Measurements from ENCODE around the gene WDR27. TPM values are rescaled to one million over a fixed set of nuclear protein-coding genes. Genes with fewer than 3 reads are reported as not detected.

WDR27 gene
- total RNA-seq, 1 experiment from 2014 or later: 63.0 TPM

DNA sequence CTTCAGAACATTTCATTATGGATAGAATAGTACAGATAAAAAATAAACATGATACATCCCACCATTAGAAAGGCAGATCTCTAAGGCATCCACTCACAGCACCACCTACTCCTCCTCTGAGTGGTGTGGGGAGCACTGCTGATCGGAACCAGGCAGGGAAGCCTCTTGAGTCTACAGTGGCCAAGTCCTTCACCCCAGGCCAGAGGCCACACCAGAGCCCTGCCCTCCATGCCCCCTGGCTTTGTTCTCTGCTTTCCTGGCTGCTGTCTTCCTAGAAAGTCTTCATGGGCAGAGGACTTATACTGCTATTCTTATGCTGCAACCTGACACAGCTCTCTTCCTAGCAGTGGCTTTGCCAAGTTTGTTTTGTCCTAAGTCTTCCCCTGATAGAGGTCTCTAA, 246.4 kb downstream of the WDR27 start:
- Histone ChIP-seq H3K36me3 (ENCODE audit: insufficient read depth, low read length) (no peaks in the 10 kb centered on the region), H3K4me3 (ENCODE audit: low read length) (no peak overlapping the region), H3K9me2 (replicated peaks; ENCODE audit: insufficient read depth, low read length) (no peaks in the 10 kb centered on the region), H3K79me2 (ENCODE audit: low read length) (no peaks in the 10 kb centered on the region), H3K9ac (ENCODE audit: low read length) (no peak overlapping the region), H3K9me3 (ENCODE audit: low read length) (no peaks in the 10 kb centered on the region), H4K20me1 (ENCODE audit: insufficient read depth, low read depth, low read length) (no peaks in the 10 kb centered on the region), H3K4me1 (ENCODE audit: low read length) (no peaks in the 10 kb centered on the region), H3K27me3 (ENCODE audit: low read length) (no peaks in the 10 kb centered on the region), H3K4me2 (ENCODE audit: low read depth, low read length, poor library complexity, severe bottlenecking) (no peak overlapping the region), H2AFZ (ENCODE audit: low read length) (no peak overlapping the region), H3K27ac (ENCODE audit: low read length) (no peak overlapping the region)
- DNase-seq: no peak

DNA sequence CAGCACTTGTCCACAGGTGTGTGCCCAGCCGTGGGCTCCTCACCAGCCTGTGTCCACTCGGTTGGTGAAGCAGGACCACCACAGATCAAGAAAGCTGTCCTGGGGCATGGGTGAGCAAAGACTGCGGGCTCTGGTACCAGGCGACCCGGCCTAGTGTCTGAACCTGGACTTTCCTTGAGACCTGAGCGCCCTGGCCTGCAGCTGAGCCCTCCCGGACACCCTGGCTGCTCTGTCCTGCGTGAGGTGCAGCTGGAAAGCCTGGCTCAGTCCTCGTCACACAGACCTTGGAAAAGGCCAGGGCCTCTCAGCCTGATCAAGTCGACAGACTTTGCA, 247.0 kb downstream of the WDR27 start:
- DNase-seq: no peak
- Histone ChIP-seq H3K9ac (ENCODE audit: low read length) (no peak overlapping the region), H3K27ac (ENCODE audit: low read length) (no peak overlapping the region)

DNA sequence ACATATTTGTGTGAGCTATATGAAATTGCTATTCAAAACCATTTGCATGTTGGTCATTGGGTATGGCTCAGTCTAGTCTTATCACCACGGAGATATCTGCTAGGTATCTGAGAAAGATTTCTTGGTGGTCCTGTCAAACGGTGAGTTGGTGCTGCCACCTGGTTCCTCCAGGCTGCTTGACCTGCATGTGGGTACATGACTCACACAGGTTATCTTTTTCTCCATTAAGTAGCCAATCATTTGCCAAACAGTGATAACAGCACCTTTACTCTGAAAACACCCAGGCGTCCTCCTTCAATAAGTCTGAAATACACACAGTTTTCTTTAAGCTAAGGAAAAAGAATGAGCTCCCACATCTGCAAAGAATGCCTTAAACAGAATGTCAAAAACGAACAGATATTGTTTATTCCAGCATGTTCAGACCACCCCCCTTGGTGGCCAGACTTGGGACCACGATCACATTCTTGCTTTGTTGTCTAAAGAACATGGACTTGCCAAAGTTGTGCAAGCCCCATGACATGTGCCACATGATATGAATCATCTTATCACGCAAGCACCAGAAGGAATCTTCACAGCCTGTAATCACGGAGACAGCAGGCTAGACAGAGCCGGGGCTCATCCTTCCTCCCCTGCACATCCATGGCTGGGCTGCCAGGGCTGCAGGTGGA, 247.5 kb downstream of the WDR27 start:
- no peak for DNase-seq
- H3K4me2 ChIP-seq (ENCODE audit: low read depth, low read length, poor library complexity, severe bottlenecking): no peak overlapping the region
- H3K9ac ChIP-seq (ENCODE audit: low read length): no peak overlapping the region
- no peaks in the 10 kb centered on the region for H3K4me1 ChIP-seq (ENCODE audit: low read length)
- H3K4me3 ChIP-seq (ENCODE audit: low read length): no peak overlapping the region
- no peak overlapping the region for H2AFZ ChIP-seq (ENCODE audit: low read length)
- H4K20me1 ChIP-seq (ENCODE audit: insufficient read depth, low read depth, low read length): no peaks in the 10 kb centered on the region
- H3K36me3 ChIP-seq (ENCODE audit: insufficient read depth, low read length): no peaks in the 10 kb centered on the region
- H3K79me2 ChIP-seq (ENCODE audit: low read length): no peaks in the 10 kb centered on the region
- no peak overlapping the region for H3K27ac ChIP-seq (ENCODE audit: low read length)
- no peaks in the 10 kb centered on the region for H3K9me2 ChIP-seq (replicated peaks; ENCODE audit: insufficient read depth, low read length)
- no peaks in the 10 kb centered on the region for H3K9me3 ChIP-seq (ENCODE audit: low read length)
- H3K27me3 ChIP-seq (ENCODE audit: low read length): no peaks in the 10 kb centered on the region

More for the DNA sequence above, 247.0 kb downstream of the WDR27 start:
- no peak overlapping the region for H3K4me2 ChIP-seq (ENCODE audit: low read depth, low read length, poor library complexity, severe bottlenecking)
- H3K4me3 ChIP-seq (ENCODE audit: low read length): no peak overlapping the region
- no peaks in the 10 kb centered on the region for H3K9me3 ChIP-seq (ENCODE audit: low read length)
- H3K4me1 ChIP-seq (ENCODE audit: low read length): no peaks in the 10 kb centered on the region
- no peak overlapping the region for H2AFZ ChIP-seq (ENCODE audit: low read length)
- H3K27me3 ChIP-seq (ENCODE audit: low read length): no peaks in the 10 kb centered on the region
- H4K20me1 ChIP-seq (ENCODE audit: insufficient read depth, low read depth, low read length): no peaks in the 10 kb centered on the region
- no peaks in the 10 kb centered on the region for H3K79me2 ChIP-seq (ENCODE audit: low read length)
- H3K36me3 ChIP-seq (ENCODE audit: insufficient read depth, low read length): no peaks in the 10 kb centered on the region
- no peaks in the 10 kb centered on the region for H3K9me2 ChIP-seq (replicated peaks; ENCODE audit: insufficient read depth, low read length)

DNA sequence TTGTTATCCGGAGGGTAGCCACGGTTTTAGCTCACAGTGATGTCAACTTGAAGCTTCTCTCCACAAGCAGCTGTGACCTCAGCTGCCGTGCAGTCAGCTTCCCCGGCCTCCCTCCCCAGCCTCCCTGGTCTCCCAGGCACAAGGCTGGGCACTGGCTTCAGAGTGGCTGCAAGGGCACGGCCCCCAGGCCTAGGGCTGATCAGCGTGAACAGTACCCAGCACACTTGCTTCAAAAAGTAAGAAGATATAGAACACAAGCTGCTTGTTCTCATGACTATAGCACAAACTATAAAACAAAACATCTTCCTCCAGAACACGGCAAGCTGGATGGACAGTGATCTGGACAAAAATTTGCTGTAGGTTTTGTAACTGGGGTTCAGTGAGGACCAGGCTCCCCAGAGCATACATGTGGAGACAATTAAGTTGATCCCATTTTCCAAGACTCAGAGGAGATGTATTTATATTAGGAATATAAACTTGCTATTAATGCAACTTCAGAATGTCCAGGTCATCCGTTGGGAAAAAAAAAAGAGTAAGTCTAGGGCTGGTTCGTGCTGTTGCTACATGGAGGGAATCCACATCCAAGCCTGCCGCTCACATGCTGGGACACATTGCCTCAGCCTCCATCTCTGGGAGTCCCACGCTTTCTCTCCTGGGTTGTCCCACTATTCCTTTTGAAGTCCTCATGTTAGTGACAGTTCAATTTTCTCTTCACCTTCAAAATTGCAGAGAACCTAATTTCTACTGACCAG, 248.8 kb downstream of the WDR27 start:
- H3K9me2 ChIP-seq (replicated peaks; ENCODE audit: insufficient read depth, low read length): no peaks in the 10 kb centered on the region
- H3K4me1 ChIP-seq (ENCODE audit: low read length): no peaks in the 10 kb centered on the region
- H3K9ac ChIP-seq (ENCODE audit: low read length): no peak overlapping the region
- no peaks in the 10 kb centered on the region for H3K36me3 ChIP-seq (ENCODE audit: insufficient read depth, low read length)
- H2AFZ ChIP-seq (ENCODE audit: low read length): no peak overlapping the region
- no peaks in the 10 kb centered on the region for H3K9me3 ChIP-seq (ENCODE audit: low read length)
- no peak overlapping the region for H3K27ac ChIP-seq (ENCODE audit: low read length)
- H3K79me2 ChIP-seq (ENCODE audit: low read length): no peaks in the 10 kb centered on the region
- no peak for DNase-seq
- H4K20me1 ChIP-seq (ENCODE audit: insufficient read depth, low read depth, low read length): no peaks in the 10 kb centered on the region
- H3K27me3 ChIP-seq (ENCODE audit: low read length): no peaks in the 10 kb centered on the region
- H3K4me2 ChIP-seq (ENCODE audit: low read depth, low read length, poor library complexity, severe bottlenecking): no peak overlapping the region
- no peak overlapping the region for H3K4me3 ChIP-seq (ENCODE audit: low read length)

DNA sequence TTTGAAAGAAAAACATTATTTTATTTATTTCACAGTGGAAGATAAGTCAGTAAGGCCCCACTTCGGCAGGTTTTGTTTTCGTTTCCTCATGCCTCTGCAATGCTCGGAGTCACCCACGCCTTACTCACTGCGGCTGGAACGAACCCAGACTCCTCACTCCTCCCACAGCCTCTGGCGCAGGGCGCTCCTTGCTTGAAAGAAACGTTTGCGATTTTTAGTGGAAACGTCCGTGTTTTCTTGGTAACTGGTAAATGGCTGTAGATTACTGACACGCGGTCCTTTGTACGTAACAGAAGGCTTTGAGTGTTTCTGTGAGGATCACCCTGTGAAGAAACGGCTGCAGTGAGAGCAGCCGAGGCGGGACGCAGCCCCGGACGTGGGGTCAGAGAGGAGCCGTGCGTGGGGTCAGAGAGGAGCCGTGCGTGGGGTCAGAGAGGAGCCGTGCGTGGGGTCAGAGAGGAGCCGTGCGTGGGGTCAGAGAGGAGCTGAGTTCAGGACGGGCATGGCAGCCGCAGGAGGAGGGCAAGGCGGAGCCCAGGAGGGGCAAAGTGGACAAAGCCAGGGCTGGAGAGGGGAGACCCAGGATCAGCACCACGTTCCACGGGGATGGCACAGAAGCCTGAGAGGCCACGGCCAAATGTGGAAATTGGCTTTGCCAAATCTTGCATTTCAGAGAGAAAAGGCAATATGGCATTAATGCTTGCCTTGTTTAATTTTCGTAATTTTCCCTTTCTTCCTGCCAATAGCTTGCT, 249.5 kb downstream of the WDR27 start:
- H3K79me2 ChIP-seq (ENCODE audit: low read length): no peaks in the 10 kb centered on the region
- no peaks in the 10 kb centered on the region for H3K4me1 ChIP-seq (ENCODE audit: low read length)
- H3K9me2 ChIP-seq (replicated peaks; ENCODE audit: insufficient read depth, low read length): no peaks in the 10 kb centered on the region
- no peak overlapping the region for H2AFZ ChIP-seq (ENCODE audit: low read length)
- no peak for DNase-seq
- no peaks in the 10 kb centered on the region for H3K36me3 ChIP-seq (ENCODE audit: insufficient read depth, low read length)
- H3K27me3 ChIP-seq (ENCODE audit: low read length): no peaks in the 10 kb centered on the region
- no peak overlapping the region for H3K27ac ChIP-seq (ENCODE audit: low read length)
- H3K9ac ChIP-seq (ENCODE audit: low read length): no peak overlapping the region
- no peaks in the 10 kb centered on the region for H3K9me3 ChIP-seq (ENCODE audit: low read length)
- H3K4me2 ChIP-seq (ENCODE audit: low read depth, low read length, poor library complexity, severe bottlenecking): no peak overlapping the region
- no peak overlapping the region for H3K4me3 ChIP-seq (ENCODE audit: low read length)
- H4K20me1 ChIP-seq (ENCODE audit: insufficient read depth, low read depth, low read length): no peaks in the 10 kb centered on the region

DNA sequence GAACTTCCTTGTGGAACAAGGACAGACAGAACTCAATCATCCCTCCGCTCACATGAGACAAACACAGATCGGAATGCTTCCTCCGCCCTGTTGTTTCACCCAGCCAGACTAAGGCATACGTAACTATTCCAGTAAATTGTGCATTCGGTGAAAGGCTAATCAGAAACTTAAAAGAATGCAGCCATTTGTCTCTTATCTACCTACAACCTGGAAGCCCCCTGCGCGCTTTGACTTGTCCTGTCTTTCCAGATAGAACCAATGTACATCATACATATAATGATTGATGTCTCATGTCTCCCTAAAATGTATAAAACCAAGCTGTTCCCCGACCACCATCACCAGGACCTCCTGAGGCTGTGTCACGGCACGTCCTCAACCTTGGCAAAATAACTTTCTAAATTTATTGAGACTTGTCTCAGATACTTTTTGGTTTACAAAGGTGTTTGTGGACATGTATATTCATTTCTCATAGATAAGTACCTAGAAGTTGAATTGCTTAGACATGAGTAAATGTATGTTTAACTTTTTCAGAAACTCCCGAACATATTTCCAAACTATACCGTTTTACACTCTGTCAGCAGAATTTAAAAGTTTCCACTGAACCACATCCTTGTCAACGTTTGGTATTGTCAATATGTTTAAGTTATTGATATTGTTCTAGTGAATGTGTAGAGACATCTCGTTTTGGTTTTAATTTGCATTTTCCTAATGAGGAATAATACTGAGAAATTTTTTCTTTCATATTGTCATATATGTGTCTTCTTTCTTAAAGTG, 250.6 kb downstream of the WDR27 start:
- H3K9me3 ChIP-seq (ENCODE audit: low read length): no peaks in the 10 kb centered on the region
- no peaks in the 10 kb centered on the region for H3K36me3 ChIP-seq (ENCODE audit: insufficient read depth, low read length)
- H3K79me2 ChIP-seq (ENCODE audit: low read length): no peaks in the 10 kb centered on the region
- no peaks in the 10 kb centered on the region for H3K4me1 ChIP-seq (ENCODE audit: low read length)
- no peak for DNase-seq
- H3K27me3 ChIP-seq (ENCODE audit: low read length): no peaks in the 10 kb centered on the region
- H4K20me1 ChIP-seq (ENCODE audit: insufficient read depth, low read depth, low read length): no peaks in the 10 kb centered on the region
- H3K9me2 ChIP-seq (replicated peaks; ENCODE audit: insufficient read depth, low read length): no peaks in the 10 kb centered on the region
- H2AFZ ChIP-seq (ENCODE audit: low read length): no peak overlapping the region
- no peak overlapping the region for H3K27ac ChIP-seq (ENCODE audit: low read length)
- no peak overlapping the region for H3K4me3 ChIP-seq (ENCODE audit: low read length)
- H3K9ac ChIP-seq (ENCODE audit: low read length): no peak overlapping the region
- no peak overlapping the region for H3K4me2 ChIP-seq (ENCODE audit: low read depth, low read length, poor library complexity, severe bottlenecking)

DNA sequence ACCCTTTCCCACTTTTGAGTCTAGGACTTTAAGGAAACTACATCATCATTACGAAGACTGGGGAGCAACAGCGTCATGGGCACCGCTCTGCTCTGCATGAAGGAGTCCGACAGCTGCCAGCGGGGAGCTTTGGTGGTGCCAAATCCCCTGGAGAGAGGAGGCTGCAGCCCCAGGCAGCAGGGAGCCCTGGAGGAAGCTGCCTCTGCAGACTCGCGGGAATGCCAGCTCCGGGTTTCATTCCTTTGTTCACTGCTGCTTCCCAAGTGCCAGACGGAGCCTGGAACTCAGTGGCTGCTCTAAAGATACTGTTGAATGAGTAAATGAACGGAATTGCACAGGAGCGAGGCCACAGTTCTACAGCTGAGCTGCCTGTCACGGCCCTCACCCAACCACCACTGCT, 251.7 kb downstream of the WDR27 start:
- Histone ChIP-seq H3K9me2 (replicated peaks; ENCODE audit: insufficient read depth, low read length) (no peaks in the 10 kb centered on the region), H3K9me3 (ENCODE audit: low read length) (no peaks in the 10 kb centered on the region), H3K36me3 (ENCODE audit: insufficient read depth, low read length) (no peaks in the 10 kb centered on the region), H3K4me1 (ENCODE audit: low read length) (no peaks in the 10 kb centered on the region), H3K4me3 (ENCODE audit: low read length) (no peak overlapping the region), H3K27me3 (ENCODE audit: low read length) (no peaks in the 10 kb centered on the region), H3K9ac (ENCODE audit: low read length) (no peak overlapping the region), H2AFZ (ENCODE audit: low read length) (no peak overlapping the region), H4K20me1 (ENCODE audit: insufficient read depth, low read depth, low read length) (no peaks in the 10 kb centered on the region), H3K27ac (ENCODE audit: low read length) (no peak overlapping the region), H3K79me2 (ENCODE audit: low read length) (no peaks in the 10 kb centered on the region), H3K4me2 (ENCODE audit: low read depth, low read length, poor library complexity, severe bottlenecking) (no peak overlapping the region)
- no peak for DNase-seq

DNA sequence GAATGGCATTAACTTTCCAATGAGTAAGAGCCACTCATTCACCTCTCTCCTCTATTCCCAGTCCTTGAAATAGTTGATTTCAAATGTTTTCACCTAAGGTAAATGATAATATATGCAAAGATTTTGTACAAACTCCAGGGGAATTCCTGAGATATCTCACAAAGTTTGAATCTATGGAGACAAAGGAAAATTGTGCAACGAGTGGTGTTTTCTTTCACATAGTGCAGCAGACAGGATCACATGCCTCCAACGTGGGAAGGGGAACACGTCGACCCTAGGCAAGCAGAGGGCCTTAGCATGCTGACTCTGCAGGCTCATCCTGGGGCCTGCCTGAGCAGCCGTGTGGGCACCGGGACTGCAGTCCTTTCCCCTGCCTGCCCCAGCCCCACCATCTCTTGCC, 252.6 kb downstream of the WDR27 start:
- Histone ChIP-seq H4K20me1 (ENCODE audit: insufficient read depth, low read depth, low read length) (no peaks in the 10 kb centered on the region), H3K9me2 (replicated peaks; ENCODE audit: insufficient read depth, low read length) (no peaks in the 10 kb centered on the region), H3K4me1 (ENCODE audit: low read length) (no peaks in the 10 kb centered on the region), H3K79me2 (ENCODE audit: low read length) (no peaks in the 10 kb centered on the region), H3K4me2 (ENCODE audit: low read depth, low read length, poor library complexity, severe bottlenecking) (no peak overlapping the region), H3K9me3 (ENCODE audit: low read length) (no peaks in the 10 kb centered on the region), H3K27ac (ENCODE audit: low read length) (no peak overlapping the region), H3K4me3 (ENCODE audit: low read length) (no peak overlapping the region), H3K27me3 (ENCODE audit: low read length) (no peaks in the 10 kb centered on the region), H3K9ac (ENCODE audit: low read length) (no peak overlapping the region), H3K36me3 (ENCODE audit: insufficient read depth, low read length) (no peaks in the 10 kb centered on the region), H2AFZ (ENCODE audit: low read length) (no peak overlapping the region)
- no peak for DNase-seq

All from Karpas-422 (cell line).